Stomach (tissue), 9 donors: ENCODE measurements around the gene LCN2. TPM values are rescaled to one million over a fixed set of nuclear protein-coding genes. Genes with fewer than 3 reads are reported as not detected.

Source experiments
- DNase-seq, 2 donors: peaks; one replicate each; pipeline versions ENCODE4 v3.0.0 to v3.0.0-alpha.2; 2013 to 2019
- H3K27ac ChIP-seq, 5 donors: fragments of 200-600 bp in 4 of 5; sonication (generic) in 4 of 5; one replicate each; pipeline ENCODE4 v1.5.1; 2013 to 2019; ENCODE audit warnings: mild to moderate bottlenecking in 1 of 5, moderate library complexity in 1 of 5
- H3K27me3 ChIP-seq, 3 donors: fragments of 200-600 bp; sonication (generic); one replicate each; pipeline ENCODE4 v1.5.1; 2017 to 2019; ENCODE audit warnings: mixed run types in 1 of 3
- H3K36me3 ChIP-seq, 4 donors: fragments of 200-600 bp; sonication (generic); 1 replicate in 3 of 4; 2 replicates in 1 of 4; pipeline ENCODE4 v1.5.1; 2016 to 2019
- H3K4me1 ChIP-seq, 4 donors: fragments of 200-600 bp; sonication (generic); one replicate each; pipeline ENCODE4 v1.5.1; 2016 to 2019
- H3K4me3 ChIP-seq, 4 donors: fragments of 200-600 bp; sonication (generic) in 3 of 4; one replicate each; pipeline ENCODE4 v1.5.1; 2016 to 2019; ENCODE audit warnings: mild to moderate bottlenecking in 1 of 4
- H3K9me3 ChIP-seq, 4 donors: fragments of 200-600 bp; sonication (generic); one replicate each; pipeline ENCODE4 v1.5.1; 2016 to 2019
- CTCF ChIP-seq, 7 experiments: fragments of 450-650 bp in 4 of 7; fragments of 200-600 bp in 3 of 7; sonication (generic) in 3 of 7; IDR thresholded peaks; one replicate each; pipeline ENCODE4 v1.5.1; 2016 to 2019; ENCODE audit warnings: antibody characterized with exemption in 7 of 7, control low read depth in 2 of 7, mild to moderate bottlenecking in 1 of 7
- EP300 ChIP-seq: sonication (generic); formaldehyde crosslinking; IDR thresholded peaks from one replicate; pipeline ENCODE4 v1.6.1; 2017; ENCODE audit warnings: antibody characterized with exemption
- POLR2A ChIP-seq, 4 donors: fragments of 450-650 bp; IDR thresholded peaks; one replicate each; pipeline ENCODE4 v1.6.1; 2016; ENCODE audit warnings: antibody characterized with exemption in 4 of 4, control low read depth in 2 of 4, mild to moderate bottlenecking in 1 of 4, moderate library complexity in 1 of 4
- POLR2AphosphoS5 ChIP-seq, 3 donors: sonication (generic); formaldehyde crosslinking; IDR thresholded peaks; one replicate each; pipeline ENCODE4 v1.6.1; 2016; ENCODE audit warnings: antibody characterized with exemption in 3 of 3
- WGBS, 5 donors: extraction: QIAGEN DNeasy Blood & Tissue Kit in 3 of 5; methylation state at CpG; one replicate each; pipeline versions ENCODE4 v1.1.5 to v1.1.7; 2013 to 2018; 5-methylcytosine and 5-hydroxymethylcytosine counted together
- intact Hi-C: fragments of 100-400 bp; cut with DNase I; formaldehyde crosslinking; loops from one replicate; pipeline ENCODE4 v1.15.1; 2023; ENCODE audit warnings: low total_unique reads
- polyA plus RNA-seq, 3 donors: library from polyadenylated mRNA; stranded (reverse); fragments of 200-250 nt; gene quantifications; one replicate each; pipeline ENCODE4 v1.2.3, GENCODE V29; 2013
- total RNA-seq, 5 donors: library from RNA; depleted of rRNA; stranded (reverse); fragments of >200 nt; gene quantifications; one replicate each; pipeline versions ENCODE4 v1.1.0 to v1.2.3, GENCODE V29; 2014 to 2016
- donor health status: healthy with polysubstance abuse.
- donor health status: Bipolar disorder and iron deficiency.
- donor health status: healthy.

LCN2 gene
- total and polyA plus RNA-seq, 8 donors: 10.8 to 922 (median 383) TPM; not detected in 1

GRCh38 chr9:128120061-128120740 is 29.1 kb upstream of the LCN2 start:
- H3K27me3 ChIP-seq: no peaks in the 10 kb centered on the region
- peak in 1 of 2 donors; percentile 17 for DNase-seq
- peaks cover 36 to 58% (median 53%) of the 10 kb centered on the region in 4 donors for H3K36me3 ChIP-seq
- WGBS, 5 donors: 79 to 88% (median 81%) methylated on average over 12 to 20 of the region's 20 CpGs
- H3K4me1 ChIP-seq: peaks cover 10 to 40% (median 36%) of the 10 kb centered on the region in 4 donors
- no peak overlapping the region for H3K4me3 ChIP-seq
- no peak for TF ChIP-seq POLR2A (IDR thresholded peaks at IDR 0.05)
- TF ChIP-seq POLR2AphosphoS5 (IDR thresholded peaks at IDR 0.05): no peak
- no peak for TF ChIP-seq CTCF (IDR thresholded peaks at IDR 0.05)
- TF ChIP-seq EP300: no peak
- H3K9me3 ChIP-seq: no peaks in the 10 kb centered on the region
- no peak overlapping the region for H3K27ac ChIP-seq
- intact Hi-C loops: no loop called here

GRCh38 chr9:128120741-128121465 is 28.4 kb upstream of the LCN2 start:
- WGBS, 5 donors: 83 to 87% (median 85%) methylated on average over 10 to 29 of the region's 29 CpGs
- peak in 1 of 2 donors; percentile 22 for DNase-seq
- intact Hi-C loops: no loop called here

GRCh38 chr9:128121466-128121810 is 27.8 kb upstream of the LCN2 start:
- no peak for TF ChIP-seq POLR2AphosphoS5 (IDR thresholded peaks at IDR 0.05)
- peaks cover 36 to 56% (median 53%) of the 10 kb centered on the region in 4 donors for H3K36me3 ChIP-seq
- intact Hi-C loops: no loop called here
- no peaks in the 10 kb centered on the region for H3K9me3 ChIP-seq
- no peak overlapping the region for H3K27ac ChIP-seq
- peaks cover 14 to 40% (median 37%) of the 10 kb centered on the region in 4 donors for H3K4me1 ChIP-seq
- 89 to 97% (median 93%) methylated on average over 3 to 5 of the region's 5 CpGs for WGBS, 5 donors
- no peak overlapping the region for H3K4me3 ChIP-seq
- no peaks in the 10 kb centered on the region for H3K27me3 ChIP-seq
- no peak for DNase-seq

More at GRCh38 chr9:128120741-128121465, 28.4 kb upstream of the LCN2 start:
- Histone ChIP-seq H3K27me3 (no peaks in the 10 kb centered on the region), H3K9me3 (no peaks in the 10 kb centered on the region), H3K27ac (no peak overlapping the region), H3K36me3 (peaks cover 36 to 56% (median 53%) of the 10 kb centered on the region in 4 donors), H3K4me1 (peaks cover 12 to 40% (median 37%) of the 10 kb centered on the region in 4 donors), H3K4me3 (no peak overlapping the region)
- TF ChIP-seq POLR2A (IDR thresholded peaks at IDR 0.05): no peak
- no peak for TF ChIP-seq POLR2AphosphoS5 (IDR thresholded peaks at IDR 0.05)
- no peak for TF ChIP-seq CTCF (IDR thresholded peaks at IDR 0.05)
- no peak for TF ChIP-seq EP300

- H3K4me1 ChIP-seq: peaks cover 20 to 40% (median 36%) of the 10 kb centered on the region in 4 donors
- intact Hi-C loops: no loop called here
- TF ChIP-seq POLR2A (IDR thresholded peaks at IDR 0.05) (no peak), POLR2AphosphoS5 (IDR thresholded peaks at IDR 0.05) (no peak), CTCF (IDR thresholded peaks at IDR 0.05) (no peak), EP300 (no peak)
- peaks cover 36 to 56% (median 53%) of the 10 kb centered on the region in 4 donors for H3K36me3 ChIP-seq
- H3K9me3 ChIP-seq: no peaks in the 10 kb centered on the region
- peak in 1 of 2 donors; percentile 22 for DNase-seq
- no peaks in the 10 kb centered on the region for H3K27me3 ChIP-seq
- H3K4me3 ChIP-seq: no peak overlapping the region
- H3K27ac ChIP-seq: no peak overlapping the region
- WGBS, 5 donors: 86 to 93% (median 89%) methylated on average over 17 to 27 of the region's 27 CpGs
Measured at GRCh38 chr9:128121924-128122808, 27.1 kb upstream of the LCN2 start.
